Osteocyte (in vitro differentiated cells): Measurements from ENCODE around the gene NDUFB11. TPM values are rescaled to one million over a fixed set of nuclear protein-coding genes. Genes with fewer than 3 reads are reported as not detected.

Source experiments
- DNase-seq: peaks from one replicate; pipeline ENCODE4 v3.0.0; 2021; ENCODE audit warnings: mixed read lengths; ENCODE audit not compliant: unreplicated experiment; ENCODE audit errors: extremely low spot score
- H3K27ac Mint-ChIP-seq: one replicate; pipeline ENCODE4 v1.8.0; 2021; ENCODE audit warnings: mild to moderate bottlenecking, mixed read lengths; ENCODE audit not compliant: unreplicated experiment
- H3K27me3 Mint-ChIP-seq: one replicate; pipeline ENCODE4 v1.8.0; 2021; ENCODE audit warnings: mixed read lengths; ENCODE audit not compliant: unreplicated experiment
- H3K36me3 Mint-ChIP-seq: one replicate; pipeline ENCODE4 v1.8.0; 2021; ENCODE audit warnings: mixed read lengths; ENCODE audit not compliant: unreplicated experiment
- H3K4me1 Mint-ChIP-seq: one replicate; pipeline ENCODE4 v1.8.0; 2021; ENCODE audit warnings: mixed read lengths; ENCODE audit not compliant: unreplicated experiment
- H3K4me3 Mint-ChIP-seq: one replicate; pipeline ENCODE4 v1.8.0; 2021; ENCODE audit warnings: mild to moderate bottlenecking, moderate library complexity, mixed read lengths; ENCODE audit not compliant: unreplicated experiment
- H3K9me3 Mint-ChIP-seq: one replicate; pipeline ENCODE4 v1.8.0; 2021; ENCODE audit warnings: mixed read lengths; ENCODE audit not compliant: unreplicated experiment
- total RNA-seq: library from RNA; stranded (reverse); gene quantifications from 2 replicates; pipeline ENCODE4 v1.2.1, GENCODE V29; 2021
- TF ChIP-seq, protein P1 (sequence below): fragments of 200-600 bp; sonication (generic); IDR thresholded peaks from 2 replicates; pipeline ENCODE4 v1.5.0; 2021; ENCODE audit warnings: antibody characterized with exemption, mild to moderate bottlenecking, moderate library complexity

Gene NDUFB11
- total RNA-seq, 1 donor from 2014 or later = 83.6 TPM

DNA sequence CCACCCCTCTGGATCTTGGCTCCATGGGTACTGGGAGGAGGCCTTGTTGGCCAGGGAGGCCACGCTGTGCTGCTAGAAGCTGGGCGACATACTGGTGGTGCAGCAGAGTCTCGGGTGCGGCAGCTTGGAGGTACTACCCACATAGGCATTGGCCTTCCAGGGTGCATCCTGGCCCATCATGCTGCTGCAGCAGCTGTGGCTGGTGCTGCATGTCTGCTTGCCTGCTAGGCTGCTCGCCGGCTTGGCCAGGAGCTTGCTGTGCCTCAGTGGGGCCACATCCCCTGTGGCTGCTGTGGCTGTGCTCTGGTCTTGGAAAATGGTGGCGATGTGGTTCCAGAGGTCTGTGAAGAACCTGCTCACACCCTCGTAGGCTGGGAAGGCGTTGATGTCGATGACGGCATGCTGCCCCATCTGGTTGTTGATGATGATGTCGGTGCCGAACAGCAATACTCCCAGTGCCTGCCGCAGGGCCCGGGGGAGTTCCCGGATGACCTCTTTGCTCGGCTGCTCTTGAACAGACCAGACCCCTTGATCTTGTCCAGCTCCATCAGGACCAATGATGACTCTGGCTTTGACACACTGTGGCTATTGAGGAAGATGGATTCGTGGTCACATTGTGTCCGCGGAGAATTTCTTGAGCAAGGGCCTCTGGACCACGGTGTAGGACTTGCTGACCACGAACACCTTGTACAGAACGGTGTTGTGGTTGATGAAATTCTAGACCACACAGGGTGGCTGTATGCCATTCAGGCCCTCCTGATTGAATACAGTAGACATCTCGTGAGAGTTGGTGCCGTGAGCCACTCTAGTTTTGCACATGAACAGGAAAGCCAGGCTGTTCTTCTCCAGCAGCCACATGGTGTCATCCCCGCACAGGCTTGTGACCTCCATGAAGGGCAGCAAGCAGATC, 12.4 kb upstream of the NDUFB11 start:
- TF ChIP-seq, protein P1, sequence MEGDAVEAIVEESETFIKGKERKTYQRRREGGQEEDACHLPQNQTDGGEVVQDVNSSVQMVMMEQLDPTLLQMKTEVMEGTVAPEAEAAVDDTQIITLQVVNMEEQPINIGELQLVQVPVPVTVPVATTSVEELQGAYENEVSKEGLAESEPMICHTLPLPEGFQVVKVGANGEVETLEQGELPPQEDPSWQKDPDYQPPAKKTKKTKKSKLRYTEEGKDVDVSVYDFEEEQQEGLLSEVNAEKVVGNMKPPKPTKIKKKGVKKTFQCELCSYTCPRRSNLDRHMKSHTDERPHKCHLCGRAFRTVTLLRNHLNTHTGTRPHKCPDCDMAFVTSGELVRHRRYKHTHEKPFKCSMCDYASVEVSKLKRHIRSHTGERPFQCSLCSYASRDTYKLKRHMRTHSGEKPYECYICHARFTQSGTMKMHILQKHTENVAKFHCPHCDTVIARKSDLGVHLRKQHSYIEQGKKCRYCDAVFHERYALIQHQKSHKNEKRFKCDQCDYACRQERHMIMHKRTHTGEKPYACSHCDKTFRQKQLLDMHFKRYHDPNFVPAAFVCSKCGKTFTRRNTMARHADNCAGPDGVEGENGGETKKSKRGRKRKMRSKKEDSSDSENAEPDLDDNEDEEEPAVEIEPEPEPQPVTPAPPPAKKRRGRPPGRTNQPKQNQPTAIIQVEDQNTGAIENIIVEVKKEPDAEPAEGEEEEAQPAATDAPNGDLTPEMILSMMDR = no peak
- no peak for DNase-seq
- Mint-ChIP-seq H3K27me3 (no peaks in the 10 kb centered on the region), H3K27ac (no peak overlapping the region), H3K9me3 (no peaks in the 10 kb centered on the region), H3K4me3 (no peak overlapping the region), H3K4me1 (no peaks in the 10 kb centered on the region), H3K36me3 (peaks cover 5% of the 10 kb centered on the region)

DNA sequence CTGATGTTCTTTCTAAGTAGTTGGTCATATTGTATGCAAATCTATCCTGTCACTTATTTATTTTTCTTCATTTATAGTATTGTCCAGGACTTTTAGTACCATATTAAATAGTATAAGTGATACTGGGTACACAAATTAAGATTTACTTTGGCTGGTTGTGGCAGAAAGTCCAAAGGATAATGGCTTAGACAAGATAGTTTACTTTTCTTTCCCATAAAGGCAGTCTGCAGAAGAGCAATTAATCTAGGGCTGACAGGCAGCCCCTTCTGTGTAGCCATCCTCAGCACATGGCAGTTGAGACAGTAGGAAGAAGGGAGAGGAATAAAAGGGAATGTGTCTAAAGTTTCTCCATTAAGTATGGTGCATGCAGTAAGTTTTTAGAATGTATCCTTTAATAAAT, 6.9 kb upstream of the NDUFB11 start:
- Mint-ChIP-seq H3K4me3 (no peak overlapping the region), H3K4me1 (peaks cover 7% of the 10 kb centered on the region), H3K27ac (no peak overlapping the region), H3K36me3 (peaks cover 5% of the 10 kb centered on the region), H3K9me3 (no peaks in the 10 kb centered on the region), H3K27me3 (no peaks in the 10 kb centered on the region)
- no peak for DNase-seq
- TF ChIP-seq, protein P1 = no peak

DNA sequence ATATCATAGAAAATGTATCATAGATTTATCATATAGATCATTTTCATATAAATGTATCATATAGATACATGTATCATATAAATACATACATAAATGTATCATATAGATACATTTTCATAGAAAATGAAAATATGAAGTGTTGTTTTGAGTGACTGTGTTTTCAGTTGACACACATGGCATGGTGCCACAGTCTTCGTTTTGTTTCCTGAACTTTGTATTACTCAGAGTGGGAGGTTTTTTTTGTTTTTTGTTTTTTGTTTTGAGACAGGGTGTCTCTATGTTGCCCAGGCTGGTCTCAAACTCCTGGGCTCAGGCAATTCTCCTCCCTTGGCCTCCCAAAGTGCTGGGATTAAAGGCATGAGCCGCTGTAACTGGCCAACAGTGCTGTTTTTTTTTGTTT, 4.4 kb upstream of the NDUFB11 start:
- DNase-seq = no peak
- H3K4me1 Mint-ChIP-seq = peaks cover 12% of the 10 kb centered on the region
- H3K27ac Mint-ChIP-seq = no peak overlapping the region
- TF ChIP-seq, protein P1 = no peak
- H3K9me3 Mint-ChIP-seq = no peaks in the 10 kb centered on the region
- H3K4me3 Mint-ChIP-seq = no peak overlapping the region
- peaks cover 5% of the 10 kb centered on the region for H3K36me3 Mint-ChIP-seq
- H3K27me3 Mint-ChIP-seq = no peaks in the 10 kb centered on the region

DNA sequence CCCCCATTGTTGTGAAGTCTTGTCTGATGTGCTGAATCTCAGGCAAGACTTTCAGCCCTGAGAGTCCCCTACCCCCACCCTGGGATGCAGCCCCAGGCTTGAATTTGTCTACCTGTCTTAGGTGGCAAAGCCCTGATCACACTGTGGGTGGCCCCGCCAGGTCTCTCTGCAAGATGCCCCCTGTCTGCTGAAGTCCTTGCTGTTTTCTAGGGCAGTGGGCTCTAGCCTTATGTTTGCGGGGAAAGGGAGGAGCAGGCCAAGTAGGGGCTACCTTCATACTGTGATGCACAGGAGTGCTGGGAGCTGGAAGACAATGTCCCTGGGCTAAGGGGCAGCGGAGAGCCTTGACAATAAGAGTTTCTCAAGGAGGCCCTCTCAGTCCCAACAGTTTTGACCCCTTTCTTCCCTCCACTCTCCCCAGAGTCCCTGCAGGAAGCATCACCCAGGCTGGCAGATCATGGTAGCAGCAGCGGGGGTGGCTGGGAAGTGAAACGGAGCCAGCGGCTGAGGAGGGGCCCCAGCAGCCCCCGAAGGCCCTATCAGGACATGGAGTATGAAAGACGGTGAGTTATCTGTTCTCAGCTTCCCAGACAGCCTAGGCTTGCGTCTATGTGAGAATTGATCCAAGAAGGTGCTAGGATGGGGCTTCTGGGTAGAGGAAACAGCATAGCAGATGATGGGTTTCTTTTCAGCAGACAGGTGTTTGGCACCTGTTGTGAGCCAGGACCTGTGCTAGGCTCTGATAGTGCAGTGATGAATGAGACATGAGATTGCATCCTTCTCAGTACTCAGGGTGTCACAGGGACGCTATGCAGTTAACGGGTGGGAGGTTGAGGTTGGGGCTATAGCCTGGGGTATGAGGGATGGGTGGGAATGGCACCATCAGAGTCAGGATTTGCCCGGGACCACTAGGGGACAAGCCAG, 2.7 kb upstream of the NDUFB11 start:
- H3K36me3 Mint-ChIP-seq = peaks cover 5% of the 10 kb centered on the region
- TF ChIP-seq, protein P1 = no peak

More for the DNA sequence above, 2.7 kb upstream of the NDUFB11 start:
- no peaks in the 10 kb centered on the region for H3K27me3 Mint-ChIP-seq
- no peak for DNase-seq
- peak overlapping the region; percentile 31 for H3K27ac Mint-ChIP-seq
- no peaks in the 10 kb centered on the region for H3K9me3 Mint-ChIP-seq
- H3K4me3 Mint-ChIP-seq = peak overlapping the region; percentile 4
- H3K4me1 Mint-ChIP-seq = peaks cover 17% of the 10 kb centered on the region
